T-helper 17 cell (primary cell): ENCODE measurements around the gene IFNA16. TPM values are rescaled to one million over a fixed set of nuclear protein-coding genes. Genes with fewer than 3 reads are reported as not detected.
"Not testable (repeated sequence)": the region's sequence is repeated elsewhere in the genome, so short reads cannot be mapped to it uniquely, and the experiment has no call there.

Experiments
- ATAC-seq: fragments of 150-1000 bp; cut with Tn5 transposase; 2 replicates; pipeline ENCODE4 v1.10.0; 2021; ENCODE audit warnings: mild to moderate bottlenecking, moderate library complexity
- DNase-seq, 3 donors: peaks; one replicate each; pipeline versions ENCODE4 v3.0.0 to v3.0.0-alpha.2; 2020 to 2021
- H3K9me3 ChIP-seq: one replicate; pipeline ENCODE4 v1.7.0; 2013; ENCODE audit warnings: low read length, mild to moderate bottlenecking; ENCODE audit not compliant: control insufficient read depth, poor library complexity, severe bottlenecking
- H3K27ac Mint-ChIP-seq: one replicate; pipeline ENCODE4 v1.8.0; 2022; ENCODE audit warnings: mild to moderate bottlenecking, moderate library complexity, mixed read lengths
- H3K27me3 Mint-ChIP-seq: one replicate; pipeline ENCODE4 v1.8.0; 2022; ENCODE audit warnings: mixed read lengths
- H3K36me3 Mint-ChIP-seq: one replicate; pipeline ENCODE4 v1.8.0; 2022; ENCODE audit warnings: low read depth, mixed read lengths
- H3K4me1 Mint-ChIP-seq: one replicate; pipeline ENCODE4 v1.8.0; 2022; ENCODE audit warnings: mild to moderate bottlenecking, mixed read lengths
- H3K4me3 Mint-ChIP-seq: one replicate; pipeline ENCODE4 v1.8.0; 2022; ENCODE audit warnings: mild to moderate bottlenecking, moderate library complexity, mixed read lengths
- total RNA-seq, 4 donors: library from RNA in 2 of 4; stranded (reverse) in 2 of 4; gene quantifications; one replicate each; pipeline ENCODE4 v1.2.3 and lab custom pipeline; 2022 to 2026

The IFNA16 gene
- not detected for total RNA-seq
- total RNA-seq (lab: John Stamatoyannopoulos, UW): 0 reads per million in 2 donors

DNA sequence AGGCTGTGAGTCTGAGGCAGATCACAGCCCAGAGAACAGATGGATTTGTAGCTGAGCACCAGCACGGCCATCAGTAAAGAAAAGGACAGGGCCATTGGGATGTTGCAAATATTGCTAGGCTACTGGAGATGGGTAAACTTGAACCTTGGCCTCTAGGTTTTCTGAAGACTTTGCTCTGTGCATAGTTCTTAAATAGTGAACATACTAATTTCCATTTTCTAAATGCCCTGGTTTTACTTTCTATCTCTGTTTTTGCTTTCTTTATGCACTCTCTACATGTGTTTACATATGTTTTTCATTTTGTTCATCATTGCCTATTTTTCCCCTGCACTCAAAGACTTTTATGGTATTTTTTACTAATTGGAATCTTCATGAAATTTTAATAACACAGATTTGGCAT, at the start of gene IFNA16:
Gene IFNA16, minus strand, starts transcription at position 101 of the 400 bp plus-strand sequence. Its CDS starts 6 bp downstream, at position 95.
- not testable (repeated sequence) for H3K4me1 Mint-ChIP-seq, H3K27ac Mint-ChIP-seq, H3K9me3 ChIP-seq, DNase-seq, H3K4me3 Mint-ChIP-seq, H3K36me3 Mint-ChIP-seq, ATAC-seq
- H3K27me3 Mint-ChIP-seq: peaks cover 46% of the 10 kb centered on the region

DNA sequence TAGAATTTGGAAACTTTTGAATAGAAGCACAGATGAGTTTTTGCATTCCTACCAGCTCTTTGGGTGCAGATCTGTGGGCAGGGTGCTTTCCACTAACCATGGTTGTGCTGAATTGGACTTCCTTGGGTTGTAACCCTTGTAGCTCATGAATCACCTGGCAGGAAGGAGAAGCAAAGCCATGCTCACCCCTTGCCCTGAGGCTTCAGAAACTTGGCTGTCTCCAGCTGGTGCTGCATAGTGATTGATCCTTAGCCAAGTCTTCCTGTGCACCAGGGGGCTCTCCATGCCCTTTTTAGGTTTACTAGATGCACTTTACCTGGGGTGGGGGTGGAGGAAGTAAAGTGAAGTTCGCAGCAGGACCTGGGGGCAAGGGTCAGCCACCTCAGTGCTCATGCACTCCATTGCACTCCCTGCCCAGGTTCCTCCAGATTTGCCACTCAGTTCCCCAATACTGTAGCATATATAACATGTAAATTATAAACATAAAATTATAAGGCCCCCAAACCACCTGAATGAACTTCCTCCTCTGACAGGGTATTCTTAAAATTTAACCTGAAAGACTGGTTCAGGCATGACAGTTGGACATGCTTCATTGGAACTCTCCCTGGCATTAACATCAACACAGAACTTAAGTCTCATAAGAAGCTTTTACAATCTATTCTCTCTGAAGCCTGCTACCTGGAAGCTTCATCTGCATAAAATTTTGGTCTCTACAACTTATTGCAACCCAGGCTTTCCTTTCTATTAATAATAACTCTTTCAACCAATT, 48.5 kb upstream of the IFNA16 start:
- ATAC-seq: no peak
- Mint-ChIP-seq H3K27ac (no peak overlapping the region), H3K4me3 (no peak overlapping the region), H3K36me3 (no peaks in the 10 kb centered on the region), H3K27me3 (peaks cover 26% of the 10 kb centered on the region), H3K4me1 (peaks cover 4% of the 10 kb centered on the region)
- no peak for DNase-seq
- no peaks in the 10 kb centered on the region for H3K9me3 ChIP-seq

DNA sequence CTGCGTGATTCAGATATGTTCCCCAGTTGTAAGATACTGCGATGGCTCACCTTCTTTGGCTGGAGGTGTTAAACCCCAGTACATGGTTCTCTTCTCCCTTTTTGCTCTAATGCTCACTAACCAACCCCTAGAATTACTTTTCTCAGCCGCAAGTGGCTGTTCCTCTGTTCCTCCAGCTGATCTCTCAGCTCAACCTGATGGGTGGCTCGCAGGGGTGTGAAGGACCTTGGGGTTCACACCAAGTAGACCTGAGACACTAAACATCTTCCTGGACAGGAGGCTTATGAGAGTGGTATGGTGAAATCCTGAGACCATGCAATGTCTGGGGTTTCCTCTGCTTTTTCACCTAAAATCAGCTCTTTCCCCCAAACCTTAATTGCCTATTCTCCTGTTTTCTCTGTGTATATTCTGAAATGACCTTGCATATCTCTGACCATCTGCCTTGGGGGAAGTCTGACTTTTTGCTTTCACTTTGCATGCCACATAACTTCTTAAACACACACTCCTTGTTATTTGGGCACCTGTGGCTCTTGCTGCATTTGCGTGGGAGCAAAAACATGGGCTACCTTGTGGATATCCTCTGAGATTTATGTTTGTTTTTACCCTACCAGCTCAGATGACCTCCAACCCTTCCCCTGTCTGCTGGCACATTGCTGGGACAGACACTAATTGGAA, 38.6 kb upstream of the IFNA16 start:
- H3K36me3 Mint-ChIP-seq: no peaks in the 10 kb centered on the region
- H3K9me3 ChIP-seq: no peaks in the 10 kb centered on the region
- no peak overlapping the region for H3K4me3 Mint-ChIP-seq
- no peak overlapping the region for H3K27ac Mint-ChIP-seq
- H3K4me1 Mint-ChIP-seq: peaks cover 7% of the 10 kb centered on the region
- H3K27me3 Mint-ChIP-seq: peaks cover 40% of the 10 kb centered on the region
- ATAC-seq (no peak), DNase-seq (no peak)

DNA sequence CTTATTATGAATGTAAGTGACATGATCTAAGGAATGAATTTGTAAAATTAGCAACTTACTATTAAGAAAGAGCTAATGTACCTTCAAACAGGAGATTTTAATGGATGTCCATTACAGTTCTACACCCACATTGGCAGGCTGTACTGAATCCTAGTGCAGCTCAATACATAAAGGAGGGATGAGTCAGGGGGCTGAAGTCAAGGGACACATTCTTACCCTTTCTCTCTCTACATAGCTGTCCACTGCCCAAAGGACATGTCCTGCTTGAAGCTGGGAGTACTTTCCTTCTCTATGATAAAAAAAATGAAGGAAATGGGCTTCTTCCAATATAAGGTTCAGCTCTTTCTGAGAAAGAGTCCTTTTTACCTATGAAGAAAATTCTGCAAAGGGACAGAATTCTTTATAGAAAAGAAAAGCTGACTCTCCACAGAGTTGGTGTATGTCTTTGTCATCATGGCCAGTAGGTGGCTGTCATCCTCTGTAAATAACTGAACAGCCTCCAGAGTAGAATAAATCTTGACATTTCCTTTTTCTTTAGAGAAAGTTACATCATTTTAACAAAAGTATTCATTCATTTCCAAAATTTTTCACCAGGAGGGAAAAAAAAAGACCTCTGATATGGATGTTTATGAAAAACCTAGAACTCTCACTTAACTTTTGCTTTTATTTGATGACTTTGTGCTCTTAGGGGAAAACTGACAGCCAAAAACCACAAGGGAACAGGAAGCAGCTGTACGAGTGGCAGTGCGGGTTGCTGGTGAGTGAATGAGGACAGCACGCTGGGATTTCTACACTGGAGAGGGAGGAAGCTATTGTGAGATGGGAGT, 35.8 kb upstream of the IFNA16 start:
- H3K4me3 Mint-ChIP-seq: peak overlapping the region; percentile 80
- peak; percentile 73 for ATAC-seq
- no peaks in the 10 kb centered on the region for H3K36me3 Mint-ChIP-seq
- H3K4me1 Mint-ChIP-seq: peaks cover 7% of the 10 kb centered on the region
- H3K27me3 Mint-ChIP-seq: peaks cover 55% of the 10 kb centered on the region
- no peak for DNase-seq
- peak overlapping the region; percentile 89 for H3K27ac Mint-ChIP-seq
- no peaks in the 10 kb centered on the region for H3K9me3 ChIP-seq

DNA sequence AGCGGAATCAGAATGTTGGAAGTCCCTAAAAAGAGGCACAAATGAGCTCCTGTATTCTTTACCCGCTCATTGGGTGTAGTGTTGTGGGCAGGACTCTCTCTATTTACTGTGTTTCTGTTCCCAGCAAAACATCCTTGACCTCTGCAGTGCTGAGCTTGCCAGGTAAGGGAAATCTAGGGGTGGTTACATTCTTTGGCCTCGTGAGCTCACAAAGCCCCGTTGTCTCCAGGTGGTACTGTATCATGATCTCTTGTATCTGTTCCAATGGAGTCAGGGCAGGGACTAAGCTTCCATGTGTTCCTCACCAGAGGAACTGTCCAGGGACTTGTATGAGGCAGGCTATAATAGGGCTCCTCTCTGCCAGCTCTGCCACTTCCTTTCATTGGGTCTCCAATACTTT, 34.5 kb upstream of the IFNA16 start:
- H3K4me1 Mint-ChIP-seq: peaks cover 7% of the 10 kb centered on the region
- no peak overlapping the region for H3K4me3 Mint-ChIP-seq
- no peaks in the 10 kb centered on the region for H3K36me3 Mint-ChIP-seq
- ATAC-seq (no peak), DNase-seq (no peak)
- H3K9me3 ChIP-seq: no peaks in the 10 kb centered on the region
- H3K27me3 Mint-ChIP-seq: peaks cover 43% of the 10 kb centered on the region
- no peak overlapping the region for H3K27ac Mint-ChIP-seq

DNA sequence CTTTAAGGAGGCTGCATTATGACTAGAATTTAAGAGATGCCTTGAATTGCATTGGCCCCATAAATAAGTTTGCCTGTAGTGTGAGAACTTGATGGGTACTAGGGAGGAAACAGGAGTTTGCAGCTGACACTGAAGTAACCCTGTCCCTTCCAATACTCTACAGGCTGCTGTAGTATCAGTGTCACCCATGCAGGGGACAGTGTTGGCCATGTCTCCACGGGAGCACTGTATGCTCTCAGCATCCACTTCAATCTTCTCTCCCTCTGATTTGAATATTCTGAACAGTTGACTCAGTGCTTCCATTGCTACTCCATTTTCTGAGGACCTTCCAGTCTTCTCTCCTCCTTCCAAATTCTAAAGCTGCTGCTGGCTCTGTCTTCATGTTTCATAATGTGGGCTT, 34.1 kb upstream of the IFNA16 start:
- no peak overlapping the region for H3K4me3 Mint-ChIP-seq
- H3K36me3 Mint-ChIP-seq: no peaks in the 10 kb centered on the region
- peaks cover 41% of the 10 kb centered on the region for H3K27me3 Mint-ChIP-seq
- H3K9me3 ChIP-seq: no peaks in the 10 kb centered on the region
- no peak for DNase-seq
- peaks cover 7% of the 10 kb centered on the region for H3K4me1 Mint-ChIP-seq
- no peak overlapping the region for H3K27ac Mint-ChIP-seq
- ATAC-seq: no peak

DNA sequence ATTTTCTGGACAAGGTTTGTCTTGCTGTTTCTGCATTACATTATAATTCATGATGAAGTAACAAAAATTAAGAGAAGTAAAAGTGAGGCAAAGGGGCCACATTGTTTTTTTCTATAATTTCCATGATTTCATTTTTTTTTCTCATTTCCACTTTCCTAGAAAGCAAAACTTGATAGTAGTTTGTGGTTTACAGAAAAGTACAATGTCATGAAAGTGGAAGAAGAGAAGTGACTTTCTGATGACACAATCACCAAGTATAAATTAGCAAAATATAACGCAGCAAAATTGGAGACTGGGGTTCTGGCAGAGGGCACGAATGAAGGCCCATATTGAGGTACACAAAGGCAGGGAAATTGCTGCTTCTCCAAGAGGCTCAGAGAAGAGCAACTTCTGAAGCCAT, 27.7 kb upstream of the IFNA16 start:
- no peak for ATAC-seq
- H3K27ac Mint-ChIP-seq: no peak overlapping the region
- peaks cover 39% of the 10 kb centered on the region for H3K27me3 Mint-ChIP-seq
- no peaks in the 10 kb centered on the region for H3K4me1 Mint-ChIP-seq
- H3K4me3 Mint-ChIP-seq: no peak overlapping the region
- no peaks in the 10 kb centered on the region for H3K36me3 Mint-ChIP-seq
- H3K9me3 ChIP-seq: no peaks in the 10 kb centered on the region
- DNase-seq: no peak

DNA sequence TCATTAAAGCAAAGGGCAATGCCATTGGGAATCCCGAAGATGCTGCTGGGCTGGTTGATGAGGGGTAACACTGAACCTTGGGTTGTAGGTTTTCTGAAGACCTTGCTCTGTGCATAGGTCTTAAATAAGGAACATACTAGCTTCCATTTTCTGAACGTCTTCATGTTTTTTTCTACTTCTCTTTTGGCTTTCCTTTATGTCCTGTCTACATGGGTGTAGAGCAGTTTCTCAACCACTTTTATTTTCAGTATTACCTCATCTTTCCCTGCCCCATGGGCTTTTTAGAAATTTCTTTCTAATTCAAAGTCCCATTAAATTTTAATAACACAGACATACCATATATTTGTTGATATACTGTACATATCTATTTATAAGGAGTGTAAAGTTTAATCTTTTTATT, 22.8 kb upstream of the IFNA16 start, which contains the start of gene IFNA14:
Gene IFNA14, minus strand, starts transcription at position 95 of the 400 bp plus-strand sequence. Its CDS starts 70 bp downstream, at position 25.
- peaks cover 11% of the 10 kb centered on the region for H3K4me1 Mint-ChIP-seq
- DNase-seq (no peak), ATAC-seq (no peak)
- H3K27me3 Mint-ChIP-seq: peaks cover 29% of the 10 kb centered on the region
- H3K36me3 Mint-ChIP-seq: peaks cover 2% of the 10 kb centered on the region
- no peak within 1 kb of the TSS for H3K27ac Mint-ChIP-seq
- H3K4me3 Mint-ChIP-seq: no peak within 1 kb of the TSS
- H3K9me3 ChIP-seq: no peaks in the 10 kb centered on the region

DNA sequence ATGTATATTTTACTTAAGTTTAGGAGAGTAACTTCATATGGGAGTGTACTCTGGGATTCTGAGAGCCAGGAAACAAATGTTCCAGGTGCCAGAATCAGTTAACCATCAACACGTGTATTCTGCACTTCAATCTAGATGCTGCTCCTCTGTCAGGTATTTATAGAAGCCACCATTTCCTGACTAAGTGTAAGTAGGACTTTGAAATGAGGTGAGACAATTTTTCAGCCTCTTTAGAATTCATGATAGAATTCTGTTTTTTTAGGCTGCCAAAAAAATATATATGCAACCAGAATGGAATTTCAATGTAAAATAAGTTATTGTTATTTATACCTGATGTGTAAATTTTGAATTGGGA, 19.2 kb upstream of the IFNA16 start:
- peak overlapping the region; percentile 84 for H3K27ac Mint-ChIP-seq
- H3K27me3 Mint-ChIP-seq: peaks cover 15% of the 10 kb centered on the region

DNA sequence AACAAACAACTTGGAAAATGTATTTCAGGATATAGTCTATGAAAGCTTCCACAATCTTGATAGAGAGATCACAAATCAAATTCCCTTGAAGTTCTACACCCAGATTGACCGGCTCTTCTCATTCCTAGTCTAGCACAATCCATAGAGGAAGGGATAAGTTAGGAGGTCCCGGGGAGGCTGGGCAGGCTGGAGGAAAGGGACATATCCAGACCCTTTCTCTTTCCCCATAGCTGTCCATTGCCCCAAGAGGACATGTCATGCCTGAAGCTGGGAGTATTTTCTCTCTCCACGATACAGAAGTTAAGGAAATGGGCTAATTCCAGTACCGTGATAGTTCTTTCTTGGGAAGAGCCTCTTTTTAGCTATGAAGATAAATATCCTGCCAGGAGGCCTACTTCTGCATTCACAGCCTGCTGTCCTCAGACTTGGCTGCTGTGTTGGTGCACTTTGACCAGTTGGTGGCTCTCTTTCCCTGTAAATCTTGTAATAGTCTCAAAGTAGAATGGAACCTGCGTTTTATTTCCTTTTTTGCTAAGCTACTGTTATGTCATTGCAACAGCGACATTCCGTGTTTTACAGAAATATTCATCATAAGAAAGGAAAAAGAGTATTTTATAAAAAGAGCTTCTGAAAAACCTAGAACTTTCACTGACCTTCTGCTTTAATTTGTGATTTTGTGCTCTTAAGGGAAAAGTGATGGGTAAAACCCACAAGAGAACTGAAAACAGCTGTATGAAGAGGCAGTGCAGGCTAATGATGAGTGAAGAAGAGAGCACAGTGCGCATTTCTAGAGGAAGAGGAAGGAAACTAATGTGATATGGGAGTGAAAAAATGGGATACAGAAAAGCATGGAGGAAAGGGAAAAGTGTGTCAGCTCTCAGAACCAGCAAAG, 18.6 kb upstream of the IFNA16 start:
- peak overlapping the region; percentile 49 for H3K4me3 Mint-ChIP-seq

More for the DNA sequence above, 19.2 kb upstream of the IFNA16 start:
- not testable (repeated sequence) for H3K36me3 Mint-ChIP-seq, DNase-seq, H3K9me3 ChIP-seq, ATAC-seq
- peaks cover 11% of the 10 kb centered on the region for H3K4me1 Mint-ChIP-seq
- peak overlapping the region; percentile 49 for H3K4me3 Mint-ChIP-seq

DNA sequence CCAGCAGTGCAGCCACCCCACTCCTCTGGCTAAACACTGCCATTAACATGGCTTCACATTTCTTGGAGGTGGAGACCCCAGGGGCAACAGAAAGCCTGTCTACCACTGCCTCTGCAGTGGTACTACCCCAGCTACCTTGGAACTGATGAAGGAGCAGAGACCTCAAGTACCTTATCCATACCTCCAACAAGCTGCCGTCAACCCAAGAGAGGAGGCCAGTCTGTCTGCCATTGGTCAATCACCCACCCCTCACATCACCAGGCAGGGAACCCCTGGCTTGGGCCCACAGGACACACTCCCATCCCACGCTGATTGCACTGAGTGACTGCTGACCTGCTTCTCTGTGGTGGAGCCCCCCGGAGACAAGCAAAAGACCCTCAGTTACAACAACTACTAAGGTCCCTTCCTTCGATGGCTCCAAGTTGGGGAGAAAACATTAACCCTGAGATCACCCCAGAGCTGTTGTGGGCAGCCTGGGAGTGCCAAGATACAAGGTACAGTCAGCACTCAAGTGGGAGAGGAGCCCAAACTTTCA, 17.1 kb upstream of the IFNA16 start:
- Mint-ChIP-seq H3K27ac (no peak overlapping the region), H3K4me1 (peaks cover 15% of the 10 kb centered on the region), H3K4me3 (no peak overlapping the region), H3K27me3 (peaks cover 20% of the 10 kb centered on the region), H3K36me3 (peaks cover 2% of the 10 kb centered on the region)
- no peaks in the 10 kb centered on the region for H3K9me3 ChIP-seq
- ATAC-seq (no peak), DNase-seq (no peak)

More for the DNA sequence above, 18.6 kb upstream of the IFNA16 start:
- DNase-seq, H3K36me3 Mint-ChIP-seq, H3K9me3 ChIP-seq: not testable (repeated sequence)
- ATAC-seq: peak; percentile 73
- peaks cover 18% of the 10 kb centered on the region for H3K27me3 Mint-ChIP-seq
- H3K27ac Mint-ChIP-seq: peak overlapping the region; percentile 84
- peaks cover 15% of the 10 kb centered on the region for H3K4me1 Mint-ChIP-seq

DNA sequence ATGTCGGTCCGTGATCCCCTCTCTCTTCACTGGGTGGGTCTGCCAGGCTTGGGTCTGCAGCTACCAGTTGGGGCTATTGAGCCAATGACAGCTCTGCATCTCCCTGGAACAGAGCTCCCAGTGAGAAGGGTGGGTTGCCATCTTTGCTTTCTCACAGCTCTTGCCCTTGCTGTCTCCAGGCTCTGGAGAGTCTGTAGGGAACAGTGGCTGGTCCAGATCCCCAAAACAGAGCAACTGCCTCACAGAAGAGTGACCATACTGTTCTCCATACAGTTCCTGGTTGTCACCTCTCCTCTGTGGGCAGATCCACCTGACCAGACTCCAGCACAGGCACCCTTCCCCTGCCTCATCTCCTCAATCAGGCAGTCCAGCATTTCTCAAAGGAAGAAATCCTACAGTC, 16.1 kb upstream of the IFNA16 start:
- peaks cover 16% of the 10 kb centered on the region for H3K27me3 Mint-ChIP-seq
- peaks cover 15% of the 10 kb centered on the region for H3K4me1 Mint-ChIP-seq
- ATAC-seq (no peak), DNase-seq (no peak)
- H3K27ac Mint-ChIP-seq: no peak overlapping the region
- no peak overlapping the region for H3K4me3 Mint-ChIP-seq
- peaks cover 2% of the 10 kb centered on the region for H3K36me3 Mint-ChIP-seq
- no peaks in the 10 kb centered on the region for H3K9me3 ChIP-seq
